GM18517 (cell line): ENCODE data around the gene DOCK1.

Source experiments
- ATAC-seq: cut with Tn5 transposase; IDR thresholded peaks from one replicate; pipeline ENCODE4 v1.9.1; 2021; ENCODE audit warnings: mild to moderate bottlenecking, moderate library complexity; ENCODE audit not compliant: unreplicated experiment

Gene DOCK1

DNA sequence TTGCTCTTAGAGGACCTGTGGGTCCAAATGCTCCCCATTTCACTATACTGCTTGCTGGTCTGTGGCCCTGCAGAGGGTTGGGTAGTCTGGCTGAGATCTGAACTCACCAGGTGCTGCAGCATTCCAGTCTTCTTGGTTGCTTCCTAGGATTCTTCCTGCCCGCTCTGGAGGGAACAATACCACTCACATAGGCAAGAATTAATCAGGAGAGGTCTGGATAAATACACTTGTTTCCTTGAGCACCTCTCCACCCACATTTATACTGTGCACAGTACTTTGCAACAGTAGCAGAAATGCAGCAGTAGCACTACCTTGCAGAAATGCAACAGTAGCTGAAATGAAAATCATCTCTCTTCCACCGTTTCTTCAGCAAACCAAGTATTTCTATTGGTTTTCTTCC lies 165.9 kb downstream of the DOCK1 start:
- no peak for ATAC-seq

DNA sequence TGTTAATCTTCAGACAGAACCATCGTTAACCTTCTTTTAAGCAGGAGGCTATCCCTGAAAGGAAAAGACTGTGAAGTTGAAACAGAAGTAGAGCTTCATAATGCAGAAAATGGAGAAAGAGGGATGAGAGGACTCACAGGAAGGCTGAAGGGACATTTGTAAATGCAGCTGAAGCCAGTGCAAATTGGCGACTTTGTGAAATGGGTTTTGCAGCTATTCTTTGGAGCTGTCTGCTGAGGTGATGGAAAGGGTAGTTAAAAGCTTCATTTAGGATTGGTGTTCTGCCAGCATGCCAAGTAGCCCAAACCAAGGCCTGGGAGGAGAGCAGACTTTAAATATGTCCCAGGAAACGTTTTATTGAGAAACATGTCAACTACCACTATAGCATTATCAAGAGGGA lies 168.4 kb downstream of the DOCK1 start:
- ATAC-seq: no peak

DNA sequence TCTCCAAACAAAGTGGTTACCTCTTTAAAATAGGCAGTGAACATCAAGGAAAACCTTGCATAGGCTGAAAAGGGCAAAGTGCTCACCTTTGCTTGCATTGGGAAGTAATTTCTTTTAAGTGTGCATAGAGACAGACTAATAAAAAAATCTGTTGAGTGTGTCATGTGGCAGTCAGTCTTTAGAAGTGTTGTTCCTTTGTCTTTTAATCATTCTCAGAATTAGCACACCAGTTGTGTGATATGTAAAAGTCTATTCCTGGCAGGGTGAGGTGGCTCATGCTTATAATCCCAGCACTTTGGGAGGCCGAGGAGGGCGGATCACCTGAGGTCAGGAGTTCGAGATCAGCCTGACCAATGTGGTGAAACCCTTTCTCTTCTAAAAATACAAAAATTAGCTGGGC lies 174.2 kb downstream of the DOCK1 start:
- no peak for ATAC-seq

DNA sequence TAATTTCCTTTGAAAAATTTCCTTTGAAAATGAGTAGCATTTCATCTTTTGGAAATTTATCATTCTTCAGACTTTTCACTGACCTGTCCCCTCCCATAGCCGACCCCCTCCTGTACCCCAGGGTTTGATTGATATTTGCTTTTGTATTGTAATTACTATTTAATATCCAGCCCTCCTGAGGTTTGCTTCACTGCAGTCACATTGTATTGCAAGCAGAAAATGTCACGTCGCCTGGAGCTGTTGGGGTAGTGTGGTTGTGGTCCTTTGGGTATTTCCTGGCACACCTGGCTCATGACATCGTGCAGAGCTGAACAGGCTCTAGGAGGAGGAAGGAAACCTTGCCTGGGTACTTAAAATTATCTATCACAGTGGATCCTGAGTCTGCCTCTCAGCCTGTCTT lies 175.1 kb downstream of the DOCK1 start:
- ATAC-seq: no peak

DNA sequence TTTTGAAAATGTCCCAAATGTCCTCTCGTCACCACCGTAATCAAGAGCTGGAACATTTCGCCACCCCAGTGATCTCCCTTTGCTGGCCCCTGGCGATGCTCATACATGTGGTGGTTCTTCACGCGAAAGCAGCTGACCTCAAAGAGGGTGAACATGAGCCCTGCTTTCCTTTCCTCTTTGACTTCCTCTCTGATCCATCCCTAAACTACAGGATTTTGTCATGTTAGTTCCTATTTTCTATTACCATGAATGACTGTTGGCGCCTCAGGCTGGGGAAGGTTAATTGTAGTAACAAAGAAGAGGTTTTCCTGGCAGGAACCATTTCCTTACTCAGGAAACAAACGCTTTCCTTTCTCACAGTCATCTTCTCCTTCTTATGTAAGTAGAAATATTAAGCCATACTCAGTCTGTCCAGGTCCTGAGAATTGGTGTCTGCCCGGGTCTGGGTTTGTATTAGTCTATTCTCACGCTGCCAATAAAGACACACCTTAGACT lies 176.7 kb downstream of the DOCK1 start:
- no peak for ATAC-seq

DNA sequence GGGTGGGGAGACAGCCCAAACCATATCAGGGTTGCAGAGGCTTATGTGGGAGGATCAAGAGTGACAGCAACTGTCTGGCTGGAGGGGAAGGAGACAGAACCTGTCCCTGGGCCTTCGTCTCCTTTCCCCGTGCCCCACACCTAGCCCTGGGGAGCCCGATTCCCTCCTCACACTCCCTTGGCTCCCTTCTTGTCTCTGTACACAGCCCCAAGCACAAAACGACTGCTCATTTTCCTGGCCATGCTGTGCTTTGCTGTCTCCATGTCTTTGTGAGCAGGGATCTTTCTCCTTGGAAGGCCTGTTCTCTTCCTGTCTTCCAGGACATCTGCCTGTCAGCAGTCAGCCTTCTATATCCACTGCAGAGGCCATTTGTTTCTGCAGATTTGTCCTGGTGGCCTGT lies 177.4 kb downstream of the DOCK1 start:
- no peak for ATAC-seq

DNA sequence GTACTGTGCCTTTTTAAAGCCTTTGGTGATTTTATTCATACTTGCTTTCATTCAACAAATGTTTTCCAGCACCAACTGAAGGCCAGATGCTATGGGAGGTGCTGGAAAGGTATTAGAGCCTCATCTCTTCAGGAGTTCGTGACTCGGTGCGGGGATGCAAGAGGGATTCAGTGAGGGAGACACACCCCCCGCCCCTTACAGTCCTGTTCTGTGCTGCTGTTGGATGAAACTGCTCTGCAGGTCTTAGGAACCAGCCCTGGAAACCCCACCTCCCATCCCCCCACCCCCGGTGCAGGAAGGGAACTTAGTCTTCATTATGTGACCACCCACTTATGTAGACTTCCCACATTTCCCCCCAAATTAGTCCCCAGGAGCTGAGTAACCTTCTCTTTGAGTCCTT lies 180.7 kb downstream of the DOCK1 start:
- no peak for ATAC-seq

DNA sequence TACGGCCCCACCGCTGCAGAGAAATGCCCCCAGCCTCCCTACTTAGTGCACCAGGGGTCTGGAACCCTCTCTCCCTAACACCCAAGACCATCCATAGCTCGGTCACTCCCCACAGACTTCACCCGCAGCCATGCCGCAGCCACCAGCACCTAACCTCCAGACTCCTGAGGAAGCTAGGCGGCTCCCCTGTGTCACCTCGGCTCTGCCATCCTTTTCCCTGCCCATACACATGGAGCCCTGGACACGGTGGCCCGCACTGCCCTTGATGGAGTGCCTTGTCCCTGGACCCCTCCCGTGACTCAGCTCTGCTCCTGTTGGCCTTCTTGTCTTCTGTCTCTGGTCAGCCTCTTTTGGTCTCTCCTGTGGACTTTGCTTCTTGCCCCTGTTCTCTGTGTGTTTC lies 183.7 kb downstream of the DOCK1 start:
- no peak for ATAC-seq

DNA sequence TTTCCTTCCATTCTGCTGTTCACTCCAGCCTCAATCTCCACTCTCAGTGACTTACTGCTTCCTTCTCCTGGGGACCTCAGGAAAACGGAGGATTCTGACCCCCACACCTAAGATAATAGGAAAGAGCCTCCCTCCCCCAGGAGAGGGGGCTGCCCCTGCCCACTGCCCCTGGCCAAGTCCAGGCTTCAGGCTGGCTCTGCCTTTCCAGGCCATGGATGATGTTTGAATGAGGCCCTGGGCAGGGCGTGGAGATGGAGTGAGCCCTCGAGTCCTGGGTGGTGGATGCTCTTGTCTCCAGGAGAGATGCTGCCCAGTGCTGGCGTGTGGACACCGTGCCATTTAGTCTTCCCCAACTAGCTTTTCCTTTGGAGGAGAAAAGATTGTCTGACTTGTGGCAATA lies 184.2 kb downstream of the DOCK1 start:
- ATAC-seq: no peak

DNA sequence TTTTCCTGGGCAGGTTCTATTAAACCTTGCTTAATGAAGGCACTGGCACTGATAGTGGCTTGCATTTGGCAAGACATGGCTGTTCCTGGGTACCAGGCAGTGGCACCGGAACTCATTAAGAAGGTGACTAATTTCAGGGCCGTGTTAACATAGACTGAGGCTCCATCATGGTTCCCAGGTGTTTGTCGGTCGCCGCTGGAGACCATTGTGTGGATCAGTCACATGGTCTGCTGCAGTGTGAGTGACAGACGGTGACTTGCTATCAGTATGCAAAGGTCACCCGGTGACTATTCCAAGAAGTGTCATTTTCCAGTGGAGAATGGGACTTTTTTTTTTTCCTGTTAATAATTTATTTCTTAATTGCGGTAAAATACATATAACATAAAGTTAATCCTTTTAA lies 184.9 kb downstream of the DOCK1 start:
- ATAC-seq: no peak

DNA sequence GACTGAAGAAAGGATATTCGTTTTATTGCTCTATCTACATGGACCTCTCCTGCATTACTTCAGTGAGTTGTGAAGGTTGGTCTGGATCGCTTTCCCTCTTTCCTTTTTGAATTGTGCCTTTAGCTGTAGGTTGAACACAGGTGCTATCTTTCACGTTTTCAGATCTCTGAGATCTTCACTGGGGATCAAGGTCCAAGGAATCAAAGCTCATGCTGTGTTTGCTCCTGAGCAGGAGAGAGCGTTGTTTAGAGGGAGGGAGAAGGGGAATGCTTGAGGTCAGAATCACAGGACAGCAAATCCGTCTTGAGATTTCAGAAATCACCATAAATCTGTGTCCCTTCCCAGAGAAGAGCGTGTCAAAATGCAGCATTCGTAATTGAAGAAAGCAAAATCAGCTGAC lies 186.1 kb downstream of the DOCK1 start:
- ATAC-seq: no peak

DNA sequence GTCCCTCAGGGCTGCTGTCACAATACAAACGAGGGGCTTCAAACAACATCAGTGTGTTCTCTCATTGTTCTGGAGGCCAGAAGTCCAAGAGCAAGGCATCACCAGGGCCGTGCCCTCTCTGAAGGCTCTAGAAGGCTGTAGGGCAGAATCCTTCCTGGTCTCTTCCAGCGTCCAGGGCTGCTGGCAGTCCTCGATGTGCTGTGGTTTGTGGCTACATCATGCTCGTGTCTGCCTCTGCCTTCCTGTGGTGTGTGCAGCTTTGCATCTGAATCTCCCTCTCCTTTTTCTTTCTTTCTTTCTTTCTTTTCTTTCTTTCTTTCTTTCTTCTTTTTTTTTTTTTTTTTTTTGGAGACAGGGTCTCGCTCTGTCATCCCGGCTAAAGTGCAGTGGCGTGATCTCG lies 187.7 kb downstream of the DOCK1 start:
- no peak for ATAC-seq

DNA sequence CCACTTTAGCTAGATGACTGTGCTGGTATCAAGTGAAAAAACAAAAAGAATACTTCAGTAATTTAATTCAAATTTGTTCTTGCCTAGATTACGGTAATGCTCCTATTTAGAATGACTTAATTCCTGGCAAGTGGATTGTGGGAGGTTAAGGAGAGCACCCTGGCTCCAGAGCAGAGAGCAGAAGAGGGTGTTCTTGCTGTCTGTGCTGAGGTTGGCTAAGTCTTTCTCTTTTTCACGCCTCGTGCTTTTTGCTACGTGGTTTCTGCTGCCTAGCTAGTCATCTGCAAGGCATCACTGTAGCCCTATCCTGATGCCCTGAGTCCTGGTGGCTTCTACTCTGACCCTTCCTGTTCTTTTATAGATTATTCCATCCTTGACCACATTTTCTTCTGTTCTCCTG lies 189.8 kb downstream of the DOCK1 start:
- no peak for ATAC-seq

DNA sequence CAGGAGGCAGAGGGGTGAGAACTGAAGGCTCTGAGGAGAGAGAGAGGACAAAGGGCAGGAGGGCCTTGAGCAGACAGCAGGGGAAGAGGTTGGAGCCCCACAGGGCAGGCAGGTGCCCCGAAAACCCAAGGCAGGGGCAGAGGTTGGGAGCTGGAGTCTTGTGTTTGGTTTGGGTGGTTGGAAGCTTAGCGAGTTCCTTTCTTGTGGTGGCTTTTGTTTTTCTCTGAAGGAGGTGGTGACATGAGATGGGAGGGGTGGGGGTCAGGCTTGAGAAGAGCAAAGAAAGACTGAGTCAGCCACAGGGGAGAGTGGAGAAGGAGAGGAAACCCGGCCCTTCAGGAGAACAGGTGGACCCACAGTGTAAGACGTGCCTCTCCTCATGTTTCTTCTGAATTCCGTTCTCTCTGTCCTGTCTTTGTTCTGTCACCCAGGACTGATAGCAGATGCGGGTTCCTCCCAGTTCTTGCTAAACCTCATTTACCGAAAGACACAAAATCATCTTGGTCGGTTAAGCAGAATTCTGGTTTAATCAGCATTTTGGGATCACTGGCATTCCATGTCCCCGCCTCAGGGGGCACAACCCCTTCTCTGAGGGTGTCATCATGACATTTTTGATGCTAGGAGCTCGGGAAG lies 195.9 kb downstream of the DOCK1 start:
- no peak for ATAC-seq

DNA sequence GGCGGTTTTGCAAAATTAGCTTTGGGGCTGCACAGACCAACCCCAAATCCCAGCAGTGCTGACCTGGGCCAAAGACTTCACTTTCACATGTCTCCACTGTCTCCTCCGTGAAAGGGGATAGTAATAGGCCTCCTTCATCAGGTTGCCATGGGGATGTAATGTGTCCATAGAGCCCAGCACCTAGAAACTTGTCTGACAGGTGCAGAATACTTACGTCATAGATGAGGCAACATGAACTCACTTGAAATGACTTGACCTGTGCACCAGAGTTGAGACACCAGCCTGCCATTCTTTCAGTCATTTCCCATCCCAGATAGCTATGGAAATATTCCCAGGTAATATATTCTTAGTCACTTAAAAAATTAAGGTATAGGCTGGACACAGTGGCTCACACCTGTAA lies 196.9 kb downstream of the DOCK1 start:
- no peak for ATAC-seq

DNA sequence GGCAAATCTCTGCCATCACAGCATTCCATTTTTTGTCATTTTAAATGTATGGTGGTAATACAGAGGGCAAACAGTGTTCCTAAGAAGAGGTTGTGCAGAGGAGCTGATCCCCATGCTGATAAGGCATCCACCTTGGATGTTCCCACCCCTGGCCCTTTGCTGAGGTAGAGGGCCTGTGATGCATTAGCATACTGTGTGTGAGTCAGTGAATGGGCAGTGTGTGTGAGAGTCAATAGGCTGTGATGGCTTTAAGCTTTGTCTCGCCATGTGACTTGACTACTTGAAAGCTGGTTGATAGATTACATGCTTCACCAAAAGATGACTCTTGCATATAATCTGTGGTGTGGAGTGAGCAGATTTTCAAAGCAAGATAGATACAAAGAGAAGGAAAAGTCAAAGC lies 209.9 kb downstream of the DOCK1 start:
- no peak for ATAC-seq

DNA sequence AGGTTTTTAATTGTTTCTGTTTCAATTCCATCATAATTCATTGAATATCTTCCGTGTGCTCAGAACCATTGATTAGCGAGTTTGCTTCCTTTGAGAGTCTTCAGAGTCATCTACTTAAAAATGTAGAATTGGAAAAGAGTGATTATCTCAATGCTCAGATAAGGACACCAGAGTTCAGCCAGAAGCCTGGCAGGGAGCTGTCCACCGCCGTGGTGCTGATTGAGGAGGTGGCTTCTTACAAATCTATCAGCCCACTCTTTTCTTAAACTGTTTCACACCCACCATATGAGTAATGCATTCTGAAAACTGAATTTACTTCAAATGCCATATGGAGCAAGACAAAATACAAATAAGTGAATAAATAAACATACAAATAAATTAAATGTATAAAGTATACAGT lies 211.9 kb downstream of the DOCK1 start:
- ATAC-seq: no peak

DNA sequence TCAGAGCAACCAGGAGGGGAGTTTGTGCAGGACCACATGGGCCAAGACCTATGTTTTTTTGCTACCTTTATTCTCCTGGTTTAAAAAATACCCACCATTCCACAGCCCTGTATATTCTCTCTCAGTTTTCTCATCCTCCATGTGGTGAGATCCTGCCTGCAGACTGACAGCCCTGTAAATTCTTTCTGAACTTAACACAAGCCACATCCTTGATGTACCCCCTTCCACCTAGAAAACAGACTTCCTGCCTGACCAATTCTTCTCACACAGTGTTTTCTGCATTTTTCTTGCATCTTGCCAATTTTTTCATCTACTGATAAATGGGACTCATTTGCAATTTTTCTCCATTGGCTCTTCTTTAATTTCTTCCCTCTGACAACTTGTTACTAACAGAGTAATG lies 212.8 kb downstream of the DOCK1 start:
- ATAC-seq: no peak

DNA sequence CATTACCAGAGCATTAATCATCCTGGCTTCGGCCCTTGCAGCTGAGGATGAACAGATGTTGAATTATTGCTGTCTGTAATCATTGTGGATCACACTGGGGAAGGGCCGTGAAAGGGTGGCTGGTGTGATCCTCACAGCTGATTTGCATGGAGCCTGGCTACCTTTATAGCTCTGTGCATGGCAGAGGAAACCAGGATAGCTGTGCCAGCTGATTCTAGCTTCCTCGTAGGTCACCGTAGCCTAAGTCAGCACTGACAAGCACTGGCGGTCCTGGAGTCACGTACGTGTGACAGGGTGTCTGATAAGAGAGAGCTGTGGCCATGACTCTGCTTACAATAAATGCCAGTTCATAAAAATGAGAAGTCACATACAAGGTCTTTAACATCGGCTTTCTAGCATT lies 214.7 kb downstream of the DOCK1 start:
- ATAC-seq: no peak

DNA sequence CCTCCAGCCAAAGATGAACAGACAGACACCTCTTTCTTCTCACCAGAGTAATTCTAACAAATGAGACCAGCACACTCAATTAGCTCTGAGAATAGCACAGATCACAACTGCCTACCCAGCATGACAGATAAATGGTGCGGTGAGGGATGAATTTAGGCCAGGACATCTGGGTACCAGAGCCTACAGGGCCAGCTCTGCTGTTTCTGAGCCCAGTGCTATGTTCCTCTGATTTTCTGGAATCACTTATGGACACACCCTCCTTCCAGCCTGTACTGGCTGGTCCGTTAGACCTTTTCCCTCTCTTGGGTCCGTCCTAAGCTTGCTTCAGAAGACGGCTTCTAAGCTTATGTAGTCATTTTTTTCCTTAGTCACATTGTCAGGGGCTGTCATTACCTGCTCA lies 217.6 kb downstream of the DOCK1 start:
- no peak for ATAC-seq

DNA sequence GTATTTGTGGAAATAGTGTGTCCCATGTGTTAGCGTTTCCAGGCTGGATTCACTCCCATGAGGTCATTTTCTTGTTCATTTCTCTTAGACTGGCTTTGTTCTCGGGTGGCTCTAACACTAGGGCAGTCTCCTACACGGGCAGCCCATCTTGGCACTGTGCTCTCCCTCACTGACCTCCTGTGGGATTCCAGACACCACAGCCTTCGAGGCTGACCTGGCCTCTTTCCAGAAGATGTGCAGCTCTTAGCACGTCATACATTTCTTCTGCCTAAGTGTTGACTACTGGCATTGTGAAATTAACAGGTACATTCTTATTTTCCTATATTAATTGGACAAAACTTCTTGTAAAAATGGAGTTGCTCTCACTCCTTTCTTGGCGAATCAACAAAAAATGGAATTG lies 218.4 kb downstream of the DOCK1 start:
- ATAC-seq: no peak

DNA sequence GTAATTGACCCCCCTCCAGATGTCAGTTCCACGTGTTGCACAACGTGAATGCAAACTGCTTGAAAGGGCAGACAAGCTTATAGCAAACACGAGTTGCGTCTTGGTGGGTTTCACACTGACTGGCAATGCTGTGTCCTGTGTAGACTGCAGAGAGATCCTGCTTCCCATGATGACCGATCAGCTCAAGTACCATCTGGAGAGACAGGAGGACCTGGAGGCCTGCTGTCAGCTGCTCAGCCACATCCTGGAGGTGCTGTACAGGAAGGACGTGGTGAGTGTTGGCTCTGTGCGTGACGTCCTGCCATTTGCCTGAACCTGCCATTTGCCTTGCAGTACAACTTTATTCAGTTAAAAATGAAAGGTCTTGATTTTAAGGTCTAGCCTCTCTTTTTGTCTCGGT lies 220.1 kb downstream of the DOCK1 start:
- ATAC-seq: no peak

DNA sequence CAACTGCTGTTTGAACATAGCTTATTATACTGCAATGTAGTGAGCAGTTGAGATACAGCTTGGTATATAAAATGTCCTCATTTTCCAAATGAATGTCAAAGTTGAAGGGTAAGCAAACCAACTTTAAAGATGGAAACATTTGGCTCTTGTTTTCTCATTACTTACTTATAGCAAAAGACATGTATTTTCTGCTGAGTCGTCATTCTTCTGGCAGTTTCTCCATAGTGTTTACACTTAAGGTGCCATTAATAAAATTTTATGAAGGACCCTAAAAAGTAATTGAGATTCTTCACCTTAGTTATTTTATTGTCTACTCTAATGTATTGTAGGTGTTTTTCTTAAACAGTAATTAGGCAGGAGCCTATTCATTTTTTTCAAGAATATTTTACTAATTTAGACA lies 222.6 kb downstream of the DOCK1 start:
- ATAC-seq: no peak

DNA sequence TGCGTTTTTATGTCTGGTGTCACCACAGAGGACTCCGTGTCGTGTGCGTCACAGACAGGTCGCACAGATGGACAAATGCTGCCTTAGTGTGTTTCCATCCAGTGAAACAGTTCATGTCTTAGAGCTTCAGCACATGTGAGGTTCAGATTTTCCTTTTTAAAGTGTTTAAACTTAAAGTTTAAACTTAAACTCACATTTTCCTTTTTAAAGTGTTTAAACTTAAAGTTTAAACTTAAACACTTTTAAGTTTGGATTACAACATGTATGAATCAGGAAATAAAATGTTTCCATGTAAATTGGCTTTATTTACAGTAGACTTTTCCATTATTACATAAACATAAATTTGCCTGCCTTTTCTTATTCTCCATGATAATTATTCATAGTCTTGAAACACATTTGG lies 223.9 kb downstream of the DOCK1 start:
- no peak for ATAC-seq
